Measurements from ENCODE around the gene RRP1B.

RRP1B gene

GRCh38 chr21:43728467-43729390, 69.4 kb downstream of the RRP1B start:
- peak; percentile 43 for DNase-seq

DNA sequence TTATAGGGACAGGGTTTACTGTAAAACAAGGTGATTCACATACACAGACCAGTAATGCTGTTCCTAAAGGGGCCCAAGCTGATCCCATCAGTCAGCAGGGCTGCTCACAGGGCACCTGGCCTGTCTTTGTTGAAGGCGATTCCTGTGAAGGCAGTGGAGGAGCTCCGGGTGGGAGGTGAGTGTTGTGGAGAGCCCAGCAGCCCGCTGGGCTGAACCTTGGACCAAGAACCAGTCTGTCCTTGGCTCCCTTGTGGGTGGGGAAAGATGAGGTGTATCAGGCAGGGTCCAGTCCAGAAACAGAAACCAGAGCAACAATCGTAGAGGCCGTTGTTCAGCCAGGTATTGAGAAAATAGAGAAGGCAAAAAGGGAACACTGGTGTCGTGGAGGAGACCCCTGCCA, 72.1 kb downstream of the RRP1B start:
- DNase-seq, result no peak

DNA sequence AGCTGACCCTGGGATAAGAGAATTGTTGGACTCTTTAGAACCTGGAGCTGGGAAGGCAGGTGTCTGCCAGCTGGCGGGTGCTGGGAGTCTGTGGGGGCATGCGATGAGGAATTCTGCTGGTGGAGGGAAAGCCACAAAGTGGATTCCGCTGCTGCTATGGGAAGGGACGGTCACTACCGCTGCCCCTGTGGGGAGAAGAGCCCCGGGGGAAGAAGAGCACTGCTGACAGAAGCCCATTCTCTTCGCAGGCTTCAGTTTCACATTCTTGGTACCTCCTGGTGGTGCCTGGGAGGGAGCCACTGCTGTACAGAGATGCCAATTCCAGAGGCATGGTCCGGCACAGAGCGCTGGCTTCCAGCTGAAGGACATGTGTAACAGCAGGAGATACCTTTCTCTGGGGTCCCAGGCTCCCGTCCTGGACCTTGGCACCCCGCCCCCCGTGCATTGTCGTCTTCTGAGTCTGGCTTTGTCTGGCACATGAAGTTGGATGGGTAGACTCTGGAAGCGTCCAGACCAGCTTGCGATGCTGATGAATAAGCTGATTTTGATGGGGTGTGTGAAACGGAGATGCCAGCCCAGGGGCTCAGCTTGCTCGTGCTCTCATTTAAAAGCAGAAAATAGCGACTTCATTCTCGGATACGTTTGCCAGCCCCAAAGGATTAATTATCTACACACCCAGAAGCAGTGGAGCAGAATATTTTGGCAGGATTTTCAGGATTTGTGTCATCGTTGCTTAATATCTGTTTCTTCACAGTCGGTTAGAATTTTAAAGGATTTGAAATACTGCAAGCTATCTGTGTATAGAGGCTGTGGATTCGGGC, 72.7 kb downstream of the RRP1B start:
- DNase-seq, result no peak

- DNase-seq, result no peak
These were observed 73.7 kb downstream of the RRP1B start for GRCh38 chr21:43733060-43733459.

DNA sequence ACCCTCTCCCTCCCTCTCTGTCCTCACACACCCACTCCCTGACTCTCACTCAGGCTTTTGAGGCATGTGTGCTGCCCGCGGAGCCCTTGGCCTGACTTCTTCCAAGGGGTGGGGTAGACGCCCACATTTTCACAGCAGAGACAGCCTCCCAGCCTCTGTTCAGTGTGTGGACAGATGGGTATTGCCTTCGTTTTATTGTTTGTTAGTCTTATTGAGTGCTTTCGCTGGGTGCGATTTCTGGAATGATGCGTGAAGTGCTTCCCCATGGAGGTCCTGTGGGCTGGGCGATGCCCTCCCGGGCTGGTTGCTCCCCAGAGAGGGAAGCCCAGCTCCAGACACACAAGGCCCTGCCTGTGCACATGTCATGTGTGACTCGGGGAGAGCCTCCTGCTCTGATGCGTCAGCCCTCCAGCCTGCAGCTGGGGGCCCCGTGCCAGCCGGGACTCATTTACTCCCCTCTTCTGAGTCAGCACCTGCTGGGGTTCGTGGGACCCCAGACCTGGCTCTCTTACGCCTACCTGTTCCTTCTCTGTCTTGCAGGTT, 74.2 kb downstream of the RRP1B start:
- DNase-seq, result no peak

GRCh38 chr21:43734131-43734927, 75.0 kb downstream of the RRP1B start:
- DNase-seq, result no peak

GRCh38 chr21:43734928-43735229, 75.5 kb downstream of the RRP1B start:
- no peak for DNase-seq

- no peak for DNase-seq
These were observed 76.1 kb downstream of the RRP1B start for GRCh38 chr21:43735236-43736091.

DNA sequence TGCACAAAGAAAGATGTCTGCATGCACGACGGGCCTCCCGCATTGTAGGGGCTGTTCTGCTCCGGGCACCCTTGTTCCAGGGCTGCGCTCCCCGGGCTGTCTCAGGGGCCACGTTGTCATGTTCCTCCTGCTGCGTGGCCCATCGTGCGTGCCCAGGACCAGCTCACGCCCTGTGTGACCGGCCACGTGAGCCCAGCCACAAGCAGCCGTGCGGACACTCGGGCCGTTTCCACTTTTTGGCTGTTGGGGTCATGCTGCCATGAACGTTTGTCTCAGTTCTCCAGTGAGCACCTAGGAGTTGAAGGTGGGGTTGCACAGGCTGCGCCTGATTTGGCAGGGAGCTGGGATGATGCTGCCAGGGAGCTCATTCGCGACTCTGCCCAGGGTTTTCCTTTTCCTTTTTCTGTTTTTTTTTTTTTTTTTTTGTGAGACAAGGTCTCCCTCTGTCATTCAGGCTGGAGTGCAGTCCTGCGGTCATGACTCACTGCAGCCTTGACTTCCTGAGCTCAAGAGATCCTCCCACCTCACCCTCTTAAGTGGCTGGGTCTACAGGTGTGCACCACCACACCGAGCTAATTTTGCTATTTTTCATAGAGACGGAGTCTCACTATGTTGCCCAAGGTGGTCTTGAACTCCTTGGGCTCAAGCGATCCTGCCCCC, 77.0 kb downstream of the RRP1B start:
- no peak for DNase-seq

- DNase-seq, result no peak
These were observed 78.0 kb downstream of the RRP1B start for GRCh38 chr21:43737158-43737950.

- no peak for DNase-seq
These were observed 80.5 kb downstream of the RRP1B start for GRCh38 chr21:43739621-43740435.

DNA sequence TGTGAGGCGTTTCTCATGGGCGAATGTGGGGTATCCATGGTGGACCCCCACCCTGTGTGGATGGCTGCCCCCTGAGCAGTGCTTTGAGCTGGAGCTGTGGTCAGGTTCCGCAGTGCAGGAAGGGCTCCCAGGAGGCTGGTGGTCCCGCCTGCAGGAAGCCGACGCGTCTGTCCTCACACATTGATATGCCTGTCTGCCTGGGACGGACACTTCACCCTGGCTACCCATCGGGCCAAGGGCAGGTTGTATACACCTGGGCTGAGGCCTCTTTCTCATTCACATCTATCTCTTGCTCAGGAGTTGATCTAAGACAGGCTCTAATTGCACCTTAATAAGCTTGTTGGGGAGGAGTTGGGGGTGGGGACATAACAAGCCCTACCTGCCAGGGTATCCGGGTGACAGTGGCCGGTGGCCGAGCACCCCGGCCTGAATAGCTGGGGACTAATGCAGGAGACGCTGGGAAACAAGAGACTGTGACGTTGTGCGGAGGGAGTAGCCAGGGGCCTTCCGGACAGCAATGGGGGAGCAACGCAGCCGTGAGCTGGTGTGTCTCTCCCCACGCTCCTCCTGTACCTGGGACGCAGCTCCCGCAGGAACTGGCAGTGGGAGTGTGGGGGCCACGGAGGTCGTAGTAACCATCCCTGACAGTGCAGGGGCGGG, 81.3 kb downstream of the RRP1B start:
- DNase-seq, result peak; percentile 10

GRCh38 chr21:43741423-43742096, 82.2 kb downstream of the RRP1B start:
- DNase-seq, result no peak

- DNase-seq, result no peak
These were observed 84.6 kb downstream of the RRP1B start for GRCh38 chr21:43743947-43744346.

GRCh38 chr21:43744725-43745124, 85.4 kb downstream of the RRP1B start:
- no peak for DNase-seq

All from NCI-H1417 treated with DMSO at 0.1 percent for 48 hours (cell line).